GM21367 (cell line): Measurements from ENCODE around the gene RRAS.
"Not testable (repeated sequence)": the region's sequence is repeated elsewhere in the genome, so short reads cannot be mapped to it uniquely, and the experiment has no call there.

Source experiments
- ATAC-seq: cut with Tn5 transposase; IDR thresholded peaks from one replicate; pipeline ENCODE4 v1.9.1; 2021; ENCODE audit not compliant: unreplicated experiment

The RRAS gene

DNA sequence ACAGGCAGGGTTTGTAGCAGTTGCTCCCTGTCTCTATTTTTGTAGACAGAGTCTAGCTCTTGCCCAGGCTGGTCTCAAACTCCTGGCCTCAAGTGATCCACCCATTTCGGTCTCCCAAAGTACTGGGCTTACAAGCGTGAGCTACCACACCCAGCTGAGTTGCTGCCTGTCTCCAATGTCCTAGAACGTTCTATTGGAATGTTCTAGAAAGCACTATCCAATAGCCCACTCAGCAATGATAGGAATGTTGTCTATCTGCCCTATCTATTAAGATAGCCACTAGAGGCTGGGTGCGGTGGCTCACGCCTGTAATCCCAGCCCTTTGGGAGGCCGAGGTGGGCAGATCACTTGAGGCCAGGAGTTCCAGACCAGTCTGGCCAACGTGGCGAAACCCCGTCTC is 6.7 kb downstream of the RRAS start:
- ATAC-seq, result not testable (repeated sequence)

DNA sequence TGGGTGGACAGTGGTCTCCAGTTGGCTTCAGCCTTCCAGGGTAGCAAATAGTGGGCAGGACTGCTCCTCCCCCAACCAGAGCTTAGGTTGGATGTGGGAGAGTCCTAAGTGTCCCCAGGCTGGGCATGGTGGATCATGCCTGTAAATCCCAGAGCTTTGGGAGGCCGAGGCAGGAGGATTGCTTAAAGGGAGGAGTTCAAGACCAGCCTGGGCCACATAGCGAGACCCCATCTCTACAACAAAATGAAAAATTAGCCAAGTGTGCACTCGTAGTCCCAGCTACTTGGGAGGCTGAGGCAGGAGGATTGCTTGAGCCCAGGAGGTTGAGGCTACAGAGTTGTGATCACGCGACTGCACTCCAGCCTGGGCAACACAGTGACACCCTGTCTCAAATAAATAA is 7.4 kb downstream of the RRAS start:
- ATAC-seq, result no peak

DNA sequence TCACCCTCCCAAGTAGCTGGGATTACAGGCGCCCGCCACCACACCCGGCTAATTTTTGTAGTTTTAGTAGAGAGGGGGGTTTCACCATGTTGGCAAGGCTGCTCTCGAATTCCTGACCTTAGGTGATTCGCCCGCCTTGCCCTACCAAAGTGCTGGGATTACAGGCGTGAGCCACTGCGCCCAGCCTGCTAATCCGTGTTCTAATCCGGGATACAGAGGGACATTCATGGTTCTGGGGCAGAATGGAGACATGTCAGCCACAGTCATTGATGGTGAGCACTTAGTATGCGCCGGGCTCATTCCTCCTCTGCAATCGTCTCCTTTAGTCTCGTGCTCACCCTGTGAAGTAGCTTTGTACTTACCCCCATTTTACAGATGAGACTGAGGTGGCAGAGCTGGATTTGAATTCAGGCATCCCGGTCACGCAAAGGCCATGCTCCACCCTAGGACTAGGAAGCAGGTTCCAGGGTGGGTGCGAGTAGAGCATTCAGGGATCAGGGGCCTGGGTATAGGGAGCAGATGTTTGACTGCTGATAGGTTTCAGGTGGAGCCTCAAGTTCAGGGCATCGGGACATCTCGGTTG is 8.2 kb downstream of the RRAS start:
- no peak for ATAC-seq

DNA sequence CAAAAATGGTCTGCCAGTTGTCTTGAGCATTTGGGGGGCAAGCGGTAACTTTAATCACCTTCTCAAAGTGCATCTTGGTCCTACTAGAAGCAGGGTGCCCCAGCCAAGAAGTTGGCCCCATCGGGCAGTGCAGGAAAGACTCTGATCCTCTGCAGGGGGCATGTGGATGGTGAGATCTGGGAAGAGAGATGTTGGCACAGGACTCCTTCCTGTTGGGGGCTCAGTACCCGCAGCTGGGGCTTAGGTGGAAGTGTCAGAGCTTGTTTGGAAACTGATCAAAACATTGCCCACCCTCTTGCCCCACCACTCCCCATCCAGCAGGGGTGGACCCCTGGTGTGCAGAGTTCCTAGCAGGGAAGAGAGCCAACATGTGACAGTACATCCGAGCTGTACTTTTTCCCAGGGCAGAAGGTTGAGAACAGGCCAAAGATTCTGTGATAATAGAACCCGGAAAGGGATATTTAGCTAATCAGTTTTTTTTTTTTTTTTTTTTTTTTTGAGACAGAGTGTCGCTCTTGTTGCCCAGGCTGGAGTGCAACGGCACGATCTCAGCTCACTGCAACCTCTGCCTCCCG is 8.8 kb downstream of the RRAS start:
- ATAC-seq, result no peak

DNA sequence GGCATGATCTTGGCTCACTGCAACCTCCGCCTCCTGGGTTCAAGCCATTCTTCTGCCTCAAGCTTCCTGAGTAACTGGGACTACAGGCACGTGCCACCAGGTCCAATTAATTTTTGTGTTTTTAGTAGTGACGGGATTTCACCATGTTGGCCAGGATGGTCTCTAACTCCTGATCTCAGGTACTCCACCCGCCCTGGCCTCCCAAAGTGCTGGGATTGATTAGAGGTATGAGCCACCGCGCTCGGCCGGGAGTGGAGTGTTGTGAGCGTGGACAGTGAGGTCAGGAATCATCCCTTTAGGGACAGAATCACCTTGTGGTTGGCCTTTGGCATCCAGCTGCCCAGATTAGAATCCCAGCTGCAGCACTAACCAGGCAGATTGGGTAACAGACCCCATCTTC is 10.3 kb downstream of the RRAS start:
- no peak for ATAC-seq

DNA sequence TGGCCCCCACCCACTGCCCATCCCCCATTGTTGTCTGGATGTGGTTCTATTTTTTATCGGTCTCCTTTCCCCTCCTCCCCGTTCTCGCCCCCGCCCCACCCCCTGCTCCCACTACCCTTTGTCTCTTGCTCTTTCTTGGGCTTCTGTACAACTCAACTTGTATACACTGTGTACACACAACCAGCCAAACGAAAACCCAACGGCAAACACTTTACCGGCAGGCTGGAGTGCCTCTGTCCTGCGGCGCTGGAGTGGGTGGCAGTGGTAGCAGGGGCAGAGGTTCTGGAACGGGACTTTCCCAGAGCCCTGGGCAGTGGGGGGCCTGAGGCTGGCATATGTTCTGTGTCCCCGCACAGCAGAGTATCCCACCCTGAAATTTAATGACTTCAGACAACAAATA is 13.7 kb downstream of the RRAS start:
- no peak for ATAC-seq

DNA sequence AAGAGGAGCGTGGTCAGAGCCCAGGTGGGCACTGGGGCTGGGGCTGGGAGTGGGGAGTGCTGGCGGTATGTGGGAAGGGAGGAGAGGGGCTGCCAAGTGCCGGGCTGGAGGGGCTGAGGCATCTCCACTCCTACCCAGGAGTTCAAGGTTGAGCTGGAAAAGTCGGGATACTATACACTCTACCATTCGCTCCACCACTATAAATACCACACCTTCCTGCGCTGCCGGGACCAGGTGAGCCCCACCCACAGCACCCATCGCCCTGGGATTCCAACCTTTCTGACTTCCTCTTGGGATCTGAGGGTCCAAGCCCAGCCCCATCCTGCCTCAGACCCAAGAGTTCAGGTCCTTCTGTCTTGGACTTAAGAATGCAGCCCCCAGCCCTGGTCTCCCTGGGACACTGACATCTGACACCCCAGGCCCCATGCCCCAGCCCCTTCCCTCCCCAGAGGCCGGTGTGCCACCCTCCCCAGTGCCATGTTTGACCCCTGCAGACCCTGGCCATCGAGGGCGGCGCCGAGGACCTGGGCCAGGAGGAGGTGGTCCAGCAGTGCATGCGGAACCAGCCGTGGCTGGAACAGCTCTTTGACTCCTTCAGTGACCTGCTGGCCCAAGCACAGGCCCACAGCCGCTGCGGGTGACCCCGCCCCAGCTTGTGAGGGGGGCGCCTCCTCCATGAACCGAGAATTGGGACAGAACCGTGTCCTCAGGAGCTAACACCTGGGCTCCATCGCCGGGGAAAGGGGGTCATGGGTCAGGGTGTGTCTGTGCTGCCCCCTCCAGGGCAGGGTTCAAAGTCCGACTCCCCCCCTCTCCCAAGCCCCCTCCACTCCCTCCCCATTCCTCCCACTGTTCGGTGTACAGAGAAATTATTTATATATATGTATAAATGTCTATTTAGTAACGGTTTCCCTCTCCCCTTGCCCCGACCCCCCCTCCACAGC is 14.7 kb downstream of the RRAS start:
- ATAC-seq, result no peak

DNA sequence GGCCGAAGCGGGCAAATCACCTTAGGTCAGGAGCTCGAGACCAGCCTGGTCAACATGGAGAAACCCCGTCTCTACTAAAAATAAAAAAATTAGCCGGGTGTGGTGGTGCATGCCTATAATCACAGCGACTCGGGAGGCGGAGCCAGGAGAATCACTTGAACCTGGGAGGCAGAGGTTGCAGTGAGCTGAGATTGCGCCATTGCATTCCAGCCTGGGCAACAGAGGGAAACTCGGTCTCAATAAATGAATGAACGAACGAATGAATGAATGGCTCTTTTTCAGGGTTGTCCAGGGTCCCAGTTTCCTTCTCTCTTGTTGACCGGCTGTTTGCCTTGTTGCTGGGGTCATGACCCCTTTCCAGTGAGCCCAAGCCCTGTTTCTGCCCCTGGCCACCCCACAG is 22.1 kb downstream of the RRAS start:
- ATAC-seq, result not testable (repeated sequence)

DNA sequence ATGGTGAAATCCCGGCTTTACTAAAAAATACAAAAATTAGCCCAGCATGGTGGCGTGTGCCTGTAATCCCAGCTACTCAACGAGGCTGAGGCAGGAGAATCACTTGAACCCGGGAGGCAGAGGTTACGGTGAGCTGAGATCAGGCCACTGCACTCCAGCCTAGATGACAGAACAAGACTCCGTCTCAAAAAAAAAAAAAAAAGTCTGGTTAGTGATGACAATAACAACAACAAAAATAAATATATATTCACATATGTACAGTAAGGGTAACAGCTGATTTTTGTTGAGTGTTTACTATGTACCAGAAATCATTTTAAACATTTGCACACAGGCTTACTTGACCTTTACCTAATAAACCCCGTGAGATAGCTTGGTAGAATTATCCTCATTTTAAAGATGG is 23.0 kb downstream of the RRAS start:
- no peak for ATAC-seq

DNA sequence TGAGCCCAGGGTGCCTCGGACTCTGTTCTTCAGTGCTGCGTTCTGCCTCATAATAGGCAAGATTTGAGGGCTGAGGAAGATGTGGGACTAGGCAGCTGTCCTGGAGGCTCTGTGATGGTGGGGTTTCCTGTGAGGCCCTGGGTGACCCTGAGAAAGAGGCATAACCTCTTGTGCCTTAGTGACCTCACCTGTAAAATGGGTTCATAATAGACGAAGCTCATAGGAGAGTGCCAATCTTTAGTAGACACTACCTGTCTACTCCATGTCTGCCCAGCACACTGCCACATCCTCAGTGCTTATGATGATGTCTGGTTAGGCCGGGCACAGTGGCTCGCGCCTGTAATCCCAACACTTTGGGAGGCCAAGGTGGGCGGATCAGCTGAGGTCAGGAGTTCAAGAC is 23.4 kb downstream of the RRAS start:
- ATAC-seq, result no peak

DNA sequence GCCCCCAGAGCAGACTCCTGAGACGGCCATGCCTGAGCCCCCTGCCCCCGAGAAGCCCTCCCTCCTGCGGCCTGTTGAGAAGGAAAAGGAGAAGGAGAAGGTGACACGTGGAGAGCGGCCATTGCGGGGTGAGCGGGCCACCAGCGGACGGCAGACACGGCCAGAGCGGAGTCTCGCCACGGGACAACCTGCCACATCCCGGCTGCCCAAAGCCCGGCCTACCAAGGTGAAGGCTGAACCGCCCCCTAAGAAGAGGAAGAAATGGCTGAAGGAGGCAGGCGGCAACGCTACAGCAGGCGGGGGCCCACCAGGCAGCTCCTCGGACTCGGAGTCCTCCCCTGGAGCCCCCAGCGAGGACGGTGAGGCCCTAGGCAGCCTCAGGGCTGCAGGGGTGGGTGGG is 24.1 kb downstream of the RRAS start:
- ATAC-seq, result no peak

DNA sequence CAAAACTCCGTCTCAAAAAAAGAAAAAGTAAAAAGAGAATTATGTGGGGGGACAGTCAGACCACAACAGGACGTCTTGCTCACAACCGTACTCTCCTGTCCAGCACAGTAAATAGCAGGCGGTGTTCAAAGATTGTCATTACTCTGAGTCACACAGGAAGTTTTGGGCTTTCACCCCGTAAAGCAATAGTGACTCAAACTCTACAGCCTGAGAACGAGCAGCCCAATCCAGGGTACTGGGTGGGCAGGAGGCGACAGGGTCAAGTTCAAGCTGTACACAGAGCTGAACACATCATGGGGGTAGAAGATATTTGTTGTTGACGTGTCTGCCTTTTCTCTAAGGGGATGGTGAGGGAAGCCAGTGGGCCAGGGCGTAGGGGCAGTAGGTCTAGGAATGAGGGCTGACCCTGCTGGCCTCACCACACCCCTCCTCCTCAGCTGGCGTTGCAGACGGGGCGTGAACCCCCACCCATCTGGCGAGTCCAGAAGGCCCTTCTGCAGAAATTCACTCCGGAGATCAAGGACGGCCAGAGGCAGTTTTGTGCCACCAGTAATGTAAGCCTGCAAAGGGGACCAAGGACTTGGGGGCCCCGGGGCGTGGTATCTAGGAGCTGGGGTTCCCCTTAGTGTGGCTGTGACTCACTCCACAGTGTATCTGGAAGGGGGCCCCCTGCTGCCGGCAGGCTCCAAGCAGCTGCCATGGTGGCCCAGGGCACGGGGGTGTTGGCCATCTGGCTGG is 25.7 kb downstream of the RRAS start:
- ATAC-seq, result no peak

DNA sequence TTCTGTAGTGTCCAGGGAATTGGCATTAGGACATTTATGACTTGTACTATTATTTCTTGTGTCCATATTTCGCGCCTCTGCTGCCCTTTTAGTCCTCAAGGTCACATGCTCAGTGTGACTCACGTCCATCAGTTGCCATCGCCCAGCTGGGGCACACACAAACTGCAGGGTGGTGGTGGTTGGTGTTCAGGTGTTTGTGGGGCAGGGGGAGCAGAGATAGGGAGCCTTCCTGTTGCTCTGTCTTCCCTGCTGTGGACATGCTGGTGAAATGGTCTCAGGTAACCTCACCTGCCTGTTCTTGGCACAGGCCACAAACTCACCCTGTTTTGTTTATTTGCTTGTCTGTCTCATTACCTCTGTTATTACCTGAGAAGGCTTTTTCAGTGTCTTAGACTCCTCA is 26.6 kb downstream of the RRAS start:
- no peak for ATAC-seq

DNA sequence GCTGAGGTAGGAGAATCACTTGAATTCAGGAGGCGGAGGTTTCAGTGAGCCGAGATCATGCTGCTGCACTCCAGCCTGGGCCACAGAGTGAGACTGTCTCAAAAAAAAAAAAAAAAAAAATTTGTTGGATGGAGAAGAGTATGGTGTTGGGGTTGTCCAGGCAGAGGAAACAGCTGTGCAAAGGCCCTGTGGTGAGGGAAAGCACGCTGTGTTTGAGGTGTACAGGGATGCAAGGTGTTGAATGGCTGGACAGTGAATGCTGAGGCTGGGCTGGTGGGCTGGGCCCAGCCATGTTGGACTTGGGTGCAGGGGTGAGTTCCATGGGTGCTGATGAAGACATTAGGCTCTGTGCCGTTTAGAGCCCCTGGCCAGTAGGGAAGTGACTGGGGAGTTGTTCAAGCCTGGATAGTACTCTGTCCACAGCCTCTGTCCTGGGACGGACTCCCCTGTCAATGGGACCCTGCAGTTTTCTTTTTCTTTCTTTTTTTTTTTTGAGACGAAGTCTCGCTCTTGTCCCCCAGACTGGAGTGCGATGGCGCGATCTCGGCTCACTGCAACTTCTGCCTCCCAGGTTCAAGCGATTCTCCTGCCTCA is 30.3 kb downstream of the RRAS start:
- no peak for ATAC-seq

DNA sequence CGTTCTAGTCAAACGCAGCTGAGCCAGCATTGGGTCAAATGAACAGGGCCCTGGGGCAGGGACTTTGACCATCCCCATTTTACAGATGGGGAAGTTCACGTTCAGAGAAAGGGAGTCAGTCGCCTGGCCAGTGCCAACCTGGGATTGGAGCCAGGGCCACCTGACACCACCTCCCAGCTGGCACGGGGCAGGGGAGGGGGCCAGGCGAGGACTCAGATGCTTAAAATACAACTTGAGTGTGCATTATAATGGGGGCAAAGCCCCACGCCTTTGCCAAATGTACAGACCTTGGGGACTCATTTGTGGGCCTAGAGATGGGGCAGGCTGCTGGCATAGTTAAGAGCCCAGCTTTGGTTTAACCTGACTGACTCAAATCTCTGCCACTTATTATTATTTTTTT is 34.3 kb downstream of the RRAS start:
- ATAC-seq, result no peak

DNA sequence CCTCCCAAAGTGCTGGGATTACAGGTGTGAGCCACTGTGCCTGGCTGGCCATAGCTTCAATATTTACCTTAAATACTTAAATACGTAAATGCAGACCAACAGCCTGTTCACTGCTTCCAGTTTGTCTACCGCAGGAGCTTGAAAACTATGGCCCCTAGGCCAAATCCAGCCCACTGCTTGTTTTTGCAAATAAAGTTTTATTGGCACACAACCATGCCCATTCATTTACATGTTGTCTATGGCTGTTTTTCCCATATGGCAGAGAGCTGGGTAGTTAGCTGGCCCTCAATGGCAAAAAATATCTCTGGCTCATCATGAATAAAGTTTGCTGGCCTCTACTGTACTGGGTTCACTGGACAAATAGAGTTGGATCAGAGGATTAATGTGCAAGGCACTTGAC is 37.1 kb downstream of the RRAS start:
- no peak for ATAC-seq

DNA sequence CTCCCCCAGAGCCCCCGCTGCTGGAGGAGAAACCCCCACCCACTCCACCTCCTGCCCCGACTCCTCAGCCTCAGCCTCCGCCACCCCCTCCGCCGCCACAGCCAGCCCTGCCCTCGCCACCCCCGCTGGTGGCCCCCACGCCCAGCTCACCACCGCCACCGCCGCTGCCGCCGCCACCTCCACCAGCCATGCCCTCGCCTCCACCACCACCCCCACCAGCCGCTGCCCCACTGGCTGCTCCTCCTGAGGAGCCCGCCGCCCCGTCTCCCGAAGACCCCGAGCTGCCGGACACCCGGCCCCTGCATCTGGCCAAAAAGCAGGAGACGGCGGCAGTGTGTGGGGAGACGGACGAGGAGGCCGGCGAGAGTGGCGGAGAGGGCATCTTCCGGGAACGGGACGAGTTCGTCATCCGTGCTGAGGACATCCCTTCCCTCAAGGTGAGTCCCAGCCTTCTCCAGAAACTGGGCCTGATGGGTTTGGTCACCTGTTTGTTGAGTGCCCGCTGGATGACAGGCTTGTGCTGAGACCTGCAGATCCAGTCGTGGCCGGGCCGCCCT is 38.4 kb downstream of the RRAS start:
- no peak for ATAC-seq

DNA sequence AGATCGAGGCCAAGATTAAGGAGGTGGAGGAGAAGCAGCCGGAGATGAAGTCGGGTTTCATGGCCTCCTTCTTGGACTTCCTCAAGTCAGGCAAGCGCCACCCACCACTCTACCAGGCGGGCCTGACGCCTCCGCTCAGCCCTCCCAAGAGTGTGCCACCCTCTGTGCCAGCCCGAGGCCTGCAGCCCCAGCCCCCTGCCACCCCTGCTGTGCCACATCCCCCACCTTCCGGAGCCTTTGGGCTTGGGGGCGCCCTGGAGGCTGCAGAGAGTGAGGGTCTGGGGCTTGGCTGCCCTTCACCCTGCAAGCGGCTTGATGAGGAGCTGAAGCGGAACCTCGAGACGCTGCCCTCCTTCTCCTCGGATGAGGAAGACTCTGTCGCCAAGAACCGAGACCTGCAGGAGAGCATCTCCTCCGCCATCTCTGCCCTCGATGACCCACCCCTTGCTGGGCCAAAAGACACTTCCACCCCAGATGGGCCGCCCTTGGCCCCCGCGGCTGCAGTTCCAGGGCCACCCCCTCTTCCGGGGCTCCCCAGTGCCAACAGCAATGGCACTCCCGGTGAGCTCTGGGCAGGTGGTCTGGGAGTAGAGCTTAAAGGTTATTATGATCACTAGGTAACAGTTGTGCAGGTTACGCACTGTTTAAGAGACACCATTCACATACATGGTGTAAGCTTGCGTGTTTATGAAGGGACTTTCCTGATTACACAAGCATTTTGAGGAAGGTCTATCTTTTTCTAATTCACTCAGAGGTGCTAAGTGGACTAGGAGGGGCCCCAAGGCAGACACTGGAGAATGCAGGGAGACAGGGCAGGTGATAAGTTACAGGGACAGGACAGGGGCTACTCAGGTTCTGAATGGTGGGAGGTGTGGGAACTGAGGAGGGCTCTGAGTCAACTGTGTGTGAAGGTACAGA is 40.3 kb downstream of the RRAS start:
- no peak for ATAC-seq

DNA sequence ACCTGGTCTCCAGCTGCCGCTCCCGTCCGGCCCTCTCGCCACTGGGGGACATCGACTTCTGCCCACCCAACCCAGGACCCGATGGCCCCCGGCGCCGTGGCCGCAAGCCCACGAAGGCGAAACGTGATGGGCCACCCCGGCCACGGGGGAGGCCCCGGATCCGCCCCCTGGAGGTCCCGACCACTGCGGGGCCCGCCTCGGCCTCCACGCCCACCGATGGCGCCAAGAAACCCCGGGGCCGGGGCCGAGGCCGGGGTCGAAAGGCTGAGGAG is 42.3 kb downstream of the RRAS start:
- ATAC-seq, result no peak
